SKM-1 (cell line): ENCODE data around the gene TADA1.
"Not testable (repeated sequence)": the region's sequence is repeated elsewhere in the genome, so short reads cannot be mapped to it uniquely, and the experiment has no call there.

Experiments
- DNase-seq: peaks from one replicate; lab custom pipeline; 2025; ENCODE audit not compliant: unreplicated experiment; lab: John Stamatoyannopoulos, UW

TADA1 gene

GRCh38 chr1:166844791-166845190, 31.3 kb downstream of the TADA1 start:
- no peak for DNase-seq

- DNase-seq: no peak
Observed at GRCh38 chr1:166843769-166844596, 32.1 kb downstream of the TADA1 start.

GRCh38 chr1:166843322-166843721, 32.7 kb downstream of the TADA1 start:
- no peak for DNase-seq

GRCh38 chr1:166840309-166841274, 35.5 kb downstream of the TADA1 start:
- DNase-seq: no peak

GRCh38 chr1:166839600-166840308, 36.3 kb downstream of the TADA1 start:
- no peak for DNase-seq

- peak; percentile 70 for DNase-seq
Observed at GRCh38 chr1:166838766-166839599, 37.1 kb downstream of the TADA1 start, which contains the start of gene POGK. Gene POGK (plus strand): TSS chr1:166839475. CDS start chr1:166840957, 1,482 bp downstream.

- DNase-seq: no peak
Observed at GRCh38 chr1:166836733-166837132, 39.3 kb downstream of the TADA1 start.

- DNase-seq: not testable (repeated sequence)
Observed at GRCh38 chr1:166829762-166830161, 46.3 kb downstream of the TADA1 start.

GRCh38 chr1:166827426-166827825, 48.6 kb downstream of the TADA1 start:
- DNase-seq: no peak

GRCh38 chr1:166822385-166822784, 53.7 kb downstream of the TADA1 start:
- DNase-seq: no peak

- no peak for DNase-seq
Observed at GRCh38 chr1:166819974-166820373, 56.1 kb downstream of the TADA1 start.

- no peak for DNase-seq
Observed at GRCh38 chr1:166814611-166815010, 61.5 kb downstream of the TADA1 start.

- DNase-seq: no peak
Observed at GRCh38 chr1:166813508-166814223, 62.4 kb downstream of the TADA1 start.

GRCh38 chr1:166811691-166812090, 64.4 kb downstream of the TADA1 start:
- no peak for DNase-seq

- DNase-seq: no peak
Observed at GRCh38 chr1:166808952-166809351, 67.1 kb downstream of the TADA1 start.
